ENCODE results near the gene ASTN2. TPM values are rescaled to one million over a fixed set of nuclear protein-coding genes. Genes with fewer than 3 reads are reported as not detected.

ASTN2 gene
- total RNA-seq, 4 donors from 2014 or later, result 3.2 to 7.0 (median 5.4) TPM

DNA sequence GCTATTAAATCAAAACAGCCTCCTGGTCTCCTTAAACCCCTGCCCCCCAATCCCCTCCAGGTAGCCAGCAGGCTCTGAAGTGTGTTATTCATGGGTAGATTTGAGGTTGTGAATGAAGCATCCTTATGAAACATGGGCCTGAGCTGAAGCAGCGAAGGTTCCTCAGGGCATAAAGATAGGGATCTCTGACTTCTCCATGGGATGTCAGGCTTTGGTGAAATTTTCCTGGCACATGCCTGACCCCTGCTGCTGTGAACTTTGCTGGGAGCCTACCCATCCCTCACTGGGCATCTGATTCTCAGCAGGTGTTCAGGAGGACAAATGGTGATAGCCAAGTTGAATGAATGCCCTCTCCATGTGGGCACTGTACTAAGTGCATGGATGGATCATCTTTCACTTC lies 250.3 kb downstream of the ASTN2 start:
- TF ChIP-seq, protein P1, sequence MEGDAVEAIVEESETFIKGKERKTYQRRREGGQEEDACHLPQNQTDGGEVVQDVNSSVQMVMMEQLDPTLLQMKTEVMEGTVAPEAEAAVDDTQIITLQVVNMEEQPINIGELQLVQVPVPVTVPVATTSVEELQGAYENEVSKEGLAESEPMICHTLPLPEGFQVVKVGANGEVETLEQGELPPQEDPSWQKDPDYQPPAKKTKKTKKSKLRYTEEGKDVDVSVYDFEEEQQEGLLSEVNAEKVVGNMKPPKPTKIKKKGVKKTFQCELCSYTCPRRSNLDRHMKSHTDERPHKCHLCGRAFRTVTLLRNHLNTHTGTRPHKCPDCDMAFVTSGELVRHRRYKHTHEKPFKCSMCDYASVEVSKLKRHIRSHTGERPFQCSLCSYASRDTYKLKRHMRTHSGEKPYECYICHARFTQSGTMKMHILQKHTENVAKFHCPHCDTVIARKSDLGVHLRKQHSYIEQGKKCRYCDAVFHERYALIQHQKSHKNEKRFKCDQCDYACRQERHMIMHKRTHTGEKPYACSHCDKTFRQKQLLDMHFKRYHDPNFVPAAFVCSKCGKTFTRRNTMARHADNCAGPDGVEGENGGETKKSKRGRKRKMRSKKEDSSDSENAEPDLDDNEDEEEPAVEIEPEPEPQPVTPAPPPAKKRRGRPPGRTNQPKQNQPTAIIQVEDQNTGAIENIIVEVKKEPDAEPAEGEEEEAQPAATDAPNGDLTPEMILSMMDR (IDR thresholded peaks at IDR 0.05; ENCODE audit: low read depth), result no peak

DNA sequence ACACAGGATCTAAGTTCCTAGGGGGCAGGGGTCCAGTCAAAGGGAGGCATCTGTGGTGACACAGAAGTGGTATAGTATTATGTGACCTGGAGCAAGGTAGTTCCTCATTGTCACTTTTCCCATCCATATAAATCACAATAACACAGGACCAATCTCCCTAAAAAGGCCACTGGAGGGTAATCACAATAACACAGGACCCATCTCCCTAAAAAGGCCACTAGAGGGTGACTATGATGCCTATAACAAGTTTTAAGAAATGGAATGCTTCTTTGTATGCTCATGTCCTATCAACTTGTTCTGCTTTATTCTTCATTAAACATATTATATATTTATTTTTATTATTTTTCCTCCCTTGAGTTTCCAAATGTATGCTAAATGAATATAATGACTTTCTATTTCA lies 254.6 kb downstream of the ASTN2 start:
- TF ChIP-seq, protein P1 (IDR thresholded peaks at IDR 0.05; ENCODE audit: low read depth), result no peak

DNA sequence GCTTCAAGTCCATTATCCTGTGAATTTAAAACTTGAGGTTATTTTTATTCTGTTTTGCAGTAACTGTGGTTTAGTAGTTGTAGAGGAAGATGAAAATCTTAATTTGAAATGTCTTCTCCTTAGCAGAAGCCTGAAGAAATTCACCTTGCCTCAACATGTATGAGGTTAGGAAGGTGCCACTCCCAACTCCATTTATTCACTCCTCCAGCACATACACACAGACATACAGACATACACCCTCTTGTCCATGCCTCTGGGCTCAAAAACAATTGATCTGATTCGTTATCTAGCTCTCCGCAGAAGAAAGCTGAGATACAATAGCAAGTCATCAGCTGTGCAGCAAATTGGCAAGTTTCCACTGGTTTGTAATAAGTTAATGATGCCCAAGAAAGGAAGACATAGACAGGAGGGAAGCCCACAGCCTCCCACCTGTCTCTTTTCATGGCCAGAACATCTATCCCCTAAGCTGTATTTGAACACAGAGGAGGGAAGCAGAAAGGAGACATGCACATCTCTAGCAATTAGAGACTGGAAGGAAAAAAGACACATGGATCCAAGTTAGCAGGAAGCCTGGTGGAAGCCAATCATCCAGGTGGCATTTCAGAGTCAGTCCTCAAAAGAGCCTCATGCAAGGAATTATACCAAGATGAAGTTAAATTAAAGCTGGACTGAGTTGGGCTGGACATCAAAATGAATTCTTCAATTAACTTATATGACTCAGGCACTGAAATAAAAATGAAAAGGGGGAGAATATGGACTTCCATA lies 257.9 kb downstream of the ASTN2 start:
- TF ChIP-seq, protein P1 (IDR thresholded peaks at IDR 0.05; ENCODE audit: low read depth), result no peak

DNA sequence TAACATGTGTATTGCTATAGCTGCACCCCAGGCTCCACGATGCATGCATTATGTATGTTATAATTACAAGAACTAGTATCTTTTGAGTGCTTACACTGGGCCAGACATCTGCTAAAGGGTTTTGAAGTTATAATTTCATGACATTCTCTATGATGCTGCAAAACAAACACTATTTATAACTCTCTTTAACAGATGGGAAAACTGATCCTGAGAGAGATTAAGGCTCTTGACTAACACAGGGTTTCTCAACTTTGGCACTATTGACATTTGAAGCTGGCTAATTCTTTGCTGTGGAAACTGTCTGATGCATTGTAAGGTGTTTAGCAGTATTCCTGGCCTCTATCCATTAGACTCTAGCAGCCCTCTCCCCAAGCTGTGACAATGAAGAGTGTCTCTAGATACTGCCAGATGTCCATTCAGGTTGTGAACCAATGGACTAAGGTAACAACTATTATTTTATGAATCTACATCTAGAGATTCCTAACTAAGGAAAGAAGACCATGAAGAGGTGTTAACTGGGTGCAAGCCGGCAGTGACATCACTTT lies 258.6 kb downstream of the ASTN2 start:
- TF ChIP-seq, protein P1 (IDR thresholded peaks at IDR 0.05; ENCODE audit: low read depth), result no peak

DNA sequence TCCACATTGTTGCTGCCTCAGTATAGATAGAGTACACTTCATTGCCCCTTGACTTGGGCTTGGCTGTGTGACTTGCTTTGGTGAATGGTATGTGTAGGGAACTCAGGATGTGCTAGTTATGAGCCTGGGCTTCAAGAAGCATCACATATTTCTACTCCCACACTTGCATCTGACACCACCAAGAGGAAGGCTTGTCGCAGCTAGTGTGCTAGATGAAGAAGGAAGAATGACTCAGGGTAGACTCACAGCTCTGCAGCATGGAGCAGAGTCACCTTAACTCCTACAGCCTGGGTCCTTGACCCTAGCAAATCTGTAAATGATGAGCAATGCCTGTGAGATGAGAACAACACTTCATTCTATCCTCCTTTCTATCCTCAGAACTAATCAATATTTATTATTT lies 261.8 kb downstream of the ASTN2 start:
- TF ChIP-seq, protein P1 (IDR thresholded peaks at IDR 0.05; ENCODE audit: low read depth), result no peak

DNA sequence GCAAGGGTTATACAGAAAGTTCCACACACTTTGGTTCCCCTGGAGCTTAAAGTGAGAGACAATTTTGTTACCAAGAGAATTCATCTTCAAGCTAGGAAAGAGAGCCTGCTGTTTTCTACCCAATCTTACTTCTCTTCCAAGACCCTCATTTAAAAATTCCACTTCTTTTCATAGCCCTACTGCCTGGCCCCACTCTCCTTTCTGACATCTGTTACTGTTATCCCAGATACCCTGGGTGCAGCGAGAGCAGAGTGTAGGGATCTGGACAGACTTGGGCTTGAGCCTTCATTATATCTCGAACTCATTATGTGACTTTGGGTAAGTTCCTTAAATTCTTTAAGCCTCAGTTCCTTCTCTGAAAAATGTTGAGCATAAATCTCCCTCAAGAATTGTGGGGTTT lies 263.1 kb downstream of the ASTN2 start:
- TF ChIP-seq, protein P1 (IDR thresholded peaks at IDR 0.05; ENCODE audit: low read depth), result no peak

DNA sequence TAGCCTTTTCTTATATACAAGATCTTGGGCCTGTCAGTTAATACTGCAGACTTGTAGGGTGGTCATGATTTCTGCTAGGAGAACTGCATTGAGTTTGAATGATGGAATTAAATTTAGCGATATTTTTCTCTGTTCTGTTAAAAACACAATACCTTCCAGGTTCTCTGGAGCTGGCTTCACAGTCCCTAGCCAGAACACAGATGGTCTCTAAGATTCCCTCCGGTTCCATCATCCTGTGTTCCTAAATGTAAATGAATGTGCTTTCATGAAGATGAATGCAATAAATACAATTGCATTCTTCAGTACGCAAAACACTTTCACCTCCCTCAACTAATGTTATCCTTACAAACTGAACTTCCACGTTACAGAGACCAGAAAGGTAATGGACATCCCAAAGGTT lies 264.9 kb downstream of the ASTN2 start:
- TF ChIP-seq, protein P1 (IDR thresholded peaks at IDR 0.05; ENCODE audit: low read depth), result no peak
